Measurements from ENCODE around the gene TXNDC12.

DNA sequence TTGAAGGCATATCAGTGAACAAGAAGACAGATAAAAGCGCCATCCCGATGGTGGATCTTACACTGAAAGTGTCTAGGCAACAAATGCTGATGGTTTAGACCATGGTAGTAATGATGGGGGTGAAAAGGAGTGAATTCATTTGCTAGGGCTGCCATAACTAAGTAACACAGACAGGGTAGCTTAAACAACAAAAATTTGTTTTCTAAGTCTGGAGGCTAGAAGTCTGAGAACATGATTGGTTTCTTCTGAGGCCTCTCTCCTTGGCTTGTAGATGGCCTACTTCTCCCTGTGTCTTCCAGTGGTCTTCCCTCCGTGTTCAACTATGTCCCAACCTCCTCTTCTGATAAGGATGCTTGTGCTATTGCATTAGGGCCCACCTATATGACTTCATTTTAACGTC, 51.1 kb downstream of the TXNDC12 start:
- TF ChIP-seq, protein P1, sequence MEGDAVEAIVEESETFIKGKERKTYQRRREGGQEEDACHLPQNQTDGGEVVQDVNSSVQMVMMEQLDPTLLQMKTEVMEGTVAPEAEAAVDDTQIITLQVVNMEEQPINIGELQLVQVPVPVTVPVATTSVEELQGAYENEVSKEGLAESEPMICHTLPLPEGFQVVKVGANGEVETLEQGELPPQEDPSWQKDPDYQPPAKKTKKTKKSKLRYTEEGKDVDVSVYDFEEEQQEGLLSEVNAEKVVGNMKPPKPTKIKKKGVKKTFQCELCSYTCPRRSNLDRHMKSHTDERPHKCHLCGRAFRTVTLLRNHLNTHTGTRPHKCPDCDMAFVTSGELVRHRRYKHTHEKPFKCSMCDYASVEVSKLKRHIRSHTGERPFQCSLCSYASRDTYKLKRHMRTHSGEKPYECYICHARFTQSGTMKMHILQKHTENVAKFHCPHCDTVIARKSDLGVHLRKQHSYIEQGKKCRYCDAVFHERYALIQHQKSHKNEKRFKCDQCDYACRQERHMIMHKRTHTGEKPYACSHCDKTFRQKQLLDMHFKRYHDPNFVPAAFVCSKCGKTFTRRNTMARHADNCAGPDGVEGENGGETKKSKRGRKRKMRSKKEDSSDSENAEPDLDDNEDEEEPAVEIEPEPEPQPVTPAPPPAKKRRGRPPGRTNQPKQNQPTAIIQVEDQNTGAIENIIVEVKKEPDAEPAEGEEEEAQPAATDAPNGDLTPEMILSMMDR (IDR thresholded peaks at IDR 0.05): no peak
- no peak for TF ChIP-seq EZH2 (IDR thresholded peaks at IDR 0.05; ENCODE audit: borderline replicate concordance, insufficient read depth, low read depth, low read length, poor library complexity, severe bottlenecking)

Data from B cell (primary cell).